Osteocyte (in vitro differentiated cells): Measurements from ENCODE around the gene TGFBR3. TPM values are rescaled to one million over a fixed set of nuclear protein-coding genes. Genes with fewer than 3 reads are reported as not detected.

Experiments
- DNase-seq: peaks from one replicate; pipeline ENCODE4 v3.0.0; 2021; ENCODE audit warnings: mixed read lengths; ENCODE audit not compliant: unreplicated experiment; ENCODE audit errors: extremely low spot score
- H3K27ac Mint-ChIP-seq: one replicate; pipeline ENCODE4 v1.8.0; 2021; ENCODE audit warnings: mild to moderate bottlenecking, mixed read lengths; ENCODE audit not compliant: unreplicated experiment
- H3K27me3 Mint-ChIP-seq: one replicate; pipeline ENCODE4 v1.8.0; 2021; ENCODE audit warnings: mixed read lengths; ENCODE audit not compliant: unreplicated experiment
- H3K36me3 Mint-ChIP-seq: one replicate; pipeline ENCODE4 v1.8.0; 2021; ENCODE audit warnings: mixed read lengths; ENCODE audit not compliant: unreplicated experiment
- H3K4me1 Mint-ChIP-seq: one replicate; pipeline ENCODE4 v1.8.0; 2021; ENCODE audit warnings: mixed read lengths; ENCODE audit not compliant: unreplicated experiment
- H3K4me3 Mint-ChIP-seq: one replicate; pipeline ENCODE4 v1.8.0; 2021; ENCODE audit warnings: mild to moderate bottlenecking, moderate library complexity, mixed read lengths; ENCODE audit not compliant: unreplicated experiment
- H3K9me3 Mint-ChIP-seq: one replicate; pipeline ENCODE4 v1.8.0; 2021; ENCODE audit warnings: mixed read lengths; ENCODE audit not compliant: unreplicated experiment
- total RNA-seq: library from RNA; stranded (reverse); gene quantifications from 2 replicates; pipeline ENCODE4 v1.2.1, GENCODE V29; 2021
- TF ChIP-seq, protein P1 (sequence below): fragments of 200-600 bp; sonication (generic); IDR thresholded peaks from 2 replicates; pipeline ENCODE4 v1.5.0; 2021; ENCODE audit warnings: antibody characterized with exemption, mild to moderate bottlenecking, moderate library complexity

TGFBR3 gene
- total RNA-seq, 1 donor from 2014 or later, result 14.1 TPM

DNA sequence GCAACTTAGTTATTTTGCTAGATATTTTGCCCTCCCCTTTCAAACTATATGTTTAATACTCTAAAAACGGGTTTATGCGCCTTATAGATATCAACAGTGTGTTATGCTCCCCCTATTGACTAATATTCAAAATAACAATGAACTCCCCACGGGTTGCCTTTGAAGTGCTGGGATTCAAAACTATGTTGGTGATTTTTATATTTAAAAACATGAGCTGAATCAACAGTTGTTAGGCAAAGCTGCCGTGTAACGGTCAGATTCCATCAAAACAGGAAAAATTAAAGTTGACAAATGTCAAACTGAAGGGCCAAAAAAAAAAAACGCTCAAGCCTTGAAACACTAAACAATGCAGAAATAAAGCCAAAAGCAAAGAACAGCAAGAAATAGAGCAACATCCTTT lies 2.5 kb downstream of the TGFBR3 start:
- TF ChIP-seq, protein P1, sequence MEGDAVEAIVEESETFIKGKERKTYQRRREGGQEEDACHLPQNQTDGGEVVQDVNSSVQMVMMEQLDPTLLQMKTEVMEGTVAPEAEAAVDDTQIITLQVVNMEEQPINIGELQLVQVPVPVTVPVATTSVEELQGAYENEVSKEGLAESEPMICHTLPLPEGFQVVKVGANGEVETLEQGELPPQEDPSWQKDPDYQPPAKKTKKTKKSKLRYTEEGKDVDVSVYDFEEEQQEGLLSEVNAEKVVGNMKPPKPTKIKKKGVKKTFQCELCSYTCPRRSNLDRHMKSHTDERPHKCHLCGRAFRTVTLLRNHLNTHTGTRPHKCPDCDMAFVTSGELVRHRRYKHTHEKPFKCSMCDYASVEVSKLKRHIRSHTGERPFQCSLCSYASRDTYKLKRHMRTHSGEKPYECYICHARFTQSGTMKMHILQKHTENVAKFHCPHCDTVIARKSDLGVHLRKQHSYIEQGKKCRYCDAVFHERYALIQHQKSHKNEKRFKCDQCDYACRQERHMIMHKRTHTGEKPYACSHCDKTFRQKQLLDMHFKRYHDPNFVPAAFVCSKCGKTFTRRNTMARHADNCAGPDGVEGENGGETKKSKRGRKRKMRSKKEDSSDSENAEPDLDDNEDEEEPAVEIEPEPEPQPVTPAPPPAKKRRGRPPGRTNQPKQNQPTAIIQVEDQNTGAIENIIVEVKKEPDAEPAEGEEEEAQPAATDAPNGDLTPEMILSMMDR, result peak; percentile 66
- H3K27me3 Mint-ChIP-seq, result no peaks in the 10 kb centered on the region
- peaks cover 29% of the 10 kb centered on the region for H3K4me1 Mint-ChIP-seq
- no peaks in the 10 kb centered on the region for H3K36me3 Mint-ChIP-seq
- peak overlapping the region; percentile 58 for H3K27ac Mint-ChIP-seq
- DNase-seq, result no peak
- no peaks in the 10 kb centered on the region for H3K9me3 Mint-ChIP-seq
- H3K4me3 Mint-ChIP-seq, result peak overlapping the region; percentile 86

DNA sequence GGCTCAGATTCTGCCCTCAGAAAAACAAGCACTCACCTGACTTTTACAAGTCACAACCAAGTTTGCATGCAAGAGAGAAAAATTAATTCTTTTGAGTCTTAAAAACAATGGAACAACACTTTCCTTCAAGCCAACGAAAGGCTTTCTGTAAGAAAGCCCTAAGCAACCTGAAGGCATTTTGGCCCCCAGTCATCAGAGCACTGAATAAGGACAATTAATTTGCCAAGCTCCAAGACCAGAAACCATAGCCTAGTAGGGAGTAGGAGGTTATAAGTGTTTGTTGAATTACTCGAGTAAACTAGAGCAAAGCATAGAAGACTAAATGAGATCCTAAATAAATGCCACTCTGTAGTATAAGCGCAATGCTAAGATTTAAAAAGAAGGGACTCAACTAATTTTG lies 4.7 kb downstream of the TGFBR3 start:
- no peaks in the 10 kb centered on the region for H3K9me3 Mint-ChIP-seq
- no peaks in the 10 kb centered on the region for H3K36me3 Mint-ChIP-seq
- H3K4me1 Mint-ChIP-seq, result peaks cover 48% of the 10 kb centered on the region
- no peaks in the 10 kb centered on the region for H3K27me3 Mint-ChIP-seq
- H3K4me3 Mint-ChIP-seq, result no peak overlapping the region
- TF ChIP-seq, protein P1, result no peak
- H3K27ac Mint-ChIP-seq, result no peak overlapping the region
- no peak for DNase-seq

- Mint-ChIP-seq H3K4me3 (no peak overlapping the region), H3K27me3 (no peaks in the 10 kb centered on the region), H3K9me3 (no peaks in the 10 kb centered on the region), H3K4me1 (peaks cover 57% of the 10 kb centered on the region), H3K36me3 (no peaks in the 10 kb centered on the region), H3K27ac (no peak overlapping the region)
- no peak for DNase-seq
- TF ChIP-seq, protein P1, result no peak
Measured at GRCh38 chr1:91879733-91880132, 6.2 kb downstream of the TGFBR3 start.

DNA sequence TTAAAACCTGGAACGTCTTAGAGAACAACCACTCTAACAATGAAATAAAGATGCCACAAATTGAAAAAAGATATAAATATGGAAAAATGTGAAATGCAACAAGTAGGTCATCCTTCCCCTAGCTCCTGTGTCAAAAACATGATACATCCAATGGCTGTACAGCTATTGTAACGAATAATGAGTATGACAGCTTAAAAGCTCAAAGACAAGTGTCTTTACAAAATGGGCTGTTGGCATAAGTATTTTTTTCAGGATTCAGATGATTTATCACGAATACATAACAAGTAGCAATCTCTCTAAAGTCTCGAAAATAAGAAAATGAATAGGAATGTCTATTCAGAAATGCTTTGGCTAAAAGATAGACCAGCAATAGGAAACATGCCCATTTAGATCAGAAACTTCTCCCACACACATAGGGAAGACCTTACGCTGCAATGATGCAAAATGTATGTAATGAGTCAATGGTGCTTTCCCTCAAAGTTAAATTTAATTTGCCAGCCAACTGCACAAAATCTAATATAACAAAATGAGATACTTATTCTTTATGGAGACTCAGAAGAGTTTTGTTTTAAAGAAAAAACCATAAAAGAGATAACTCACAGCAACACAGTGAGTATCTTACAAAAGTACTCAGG lies 8.3 kb downstream of the TGFBR3 start:
- no peak overlapping the region for H3K4me3 Mint-ChIP-seq
- no peak for DNase-seq
- TF ChIP-seq, protein P1, result no peak
- H3K4me1 Mint-ChIP-seq, result peaks cover 39% of the 10 kb centered on the region
- H3K27ac Mint-ChIP-seq, result no peak overlapping the region
- no peaks in the 10 kb centered on the region for H3K27me3 Mint-ChIP-seq
- H3K9me3 Mint-ChIP-seq, result no peaks in the 10 kb centered on the region
- no peaks in the 10 kb centered on the region for H3K36me3 Mint-ChIP-seq

GRCh38 chr1:91876781-91877573 lies 9.0 kb downstream of the TGFBR3 start:
- Mint-ChIP-seq H3K27ac (peak overlapping the region; percentile 48), H3K4me1 (peaks cover 45% of the 10 kb centered on the region), H3K36me3 (no peaks in the 10 kb centered on the region), H3K27me3 (no peaks in the 10 kb centered on the region), H3K9me3 (no peaks in the 10 kb centered on the region), H3K4me3 (no peak overlapping the region)
- DNase-seq, result no peak
- TF ChIP-seq, protein P1, result no peak
